ENCODE data around the gene P4HTM.

DNA sequence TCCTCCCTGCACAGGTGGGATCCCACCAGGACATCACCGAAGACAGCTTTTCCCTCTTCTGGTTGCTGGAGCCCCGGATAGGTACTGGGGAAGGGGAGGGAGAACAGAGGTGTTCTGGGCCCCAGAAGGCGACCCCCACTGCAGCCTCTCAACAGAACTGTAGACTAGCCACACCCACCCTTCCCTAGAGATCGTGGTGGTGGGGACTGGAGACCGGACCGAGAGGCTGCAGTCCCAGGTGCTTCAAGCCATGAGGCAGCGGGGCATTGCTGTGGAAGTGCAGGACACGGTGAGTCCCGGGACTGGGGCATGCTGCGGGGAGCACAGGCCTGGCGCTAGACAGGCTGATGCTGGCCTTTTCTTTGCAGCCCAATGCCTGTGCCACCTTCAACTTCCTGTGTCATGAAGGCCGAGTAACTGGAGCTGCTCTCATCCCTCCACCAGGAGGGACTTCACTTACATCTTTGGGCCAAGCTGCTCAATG lies 32.7 kb downstream of the P4HTM start:
- TF ChIP-seq GABPA (IDR thresholded peaks at IDR 0.05; ENCODE audit: low read depth): no peak
- no peak; the same call in 1 of the 2 replicates for TF ChIP-seq POLR2AphosphoS5 (IDR thresholded peaks at IDR 0.05; ENCODE audit: low read depth)
- TF ChIP-seq REST (IDR thresholded peaks at IDR 0.05; ENCODE audit: insufficient replicate concordance, low read depth): no peak
- no peak for TF ChIP-seq CTCF (IDR thresholded peaks at IDR 0.05; ENCODE audit: insufficient read depth, low read length)
- TF ChIP-seq SPI1 (IDR thresholded peaks at IDR 0.05; ENCODE audit: borderline replicate concordance, low read depth): no peak
